Stomach (tissue), 19 donors: Measurements from ENCODE around the gene MRPL28. TPM values are rescaled to one million over a fixed set of nuclear protein-coding genes. Genes with fewer than 3 reads are reported as not detected.
"Not testable (repeated sequence)": the region's sequence is repeated elsewhere in the genome, so short reads cannot be mapped to it uniquely, and the experiment has no call there.

ENCODE experiments used
- DNase-seq, 2 donors: peaks; one replicate each; pipeline versions ENCODE4 v3.0.0 to v3.0.0-alpha.2; 2013 to 2019
- H3K27ac ChIP-seq, 5 donors: fragments of 200-600 bp in 4 of 5; sonication (generic) in 4 of 5; one replicate each; pipeline ENCODE4 v1.5.1; 2013 to 2019; ENCODE audit warnings: mild to moderate bottlenecking in 1 of 5, moderate library complexity in 1 of 5
- H3K27me3 ChIP-seq, 3 donors: fragments of 200-600 bp; sonication (generic); one replicate each; pipeline ENCODE4 v1.5.1; 2017 to 2019; ENCODE audit warnings: mixed run types in 1 of 3
- H3K36me3 ChIP-seq, 4 donors: fragments of 200-600 bp; sonication (generic); 1 replicate in 3 of 4; 2 replicates in 1 of 4; pipeline ENCODE4 v1.5.1; 2016 to 2019
- H3K4me1 ChIP-seq, 4 donors: fragments of 200-600 bp; sonication (generic); one replicate each; pipeline ENCODE4 v1.5.1; 2016 to 2019
- H3K4me3 ChIP-seq, 4 donors: fragments of 200-600 bp; sonication (generic) in 3 of 4; one replicate each; pipeline ENCODE4 v1.5.1; 2016 to 2019; ENCODE audit warnings: mild to moderate bottlenecking in 1 of 4
- H3K9me3 ChIP-seq, 4 donors: fragments of 200-600 bp; sonication (generic); one replicate each; pipeline ENCODE4 v1.5.1; 2016 to 2019
- EP300 ChIP-seq: sonication (generic); formaldehyde crosslinking; IDR thresholded peaks from one replicate; pipeline ENCODE4 v1.6.1; 2017; ENCODE audit warnings: antibody characterized with exemption
- POLR2A ChIP-seq, 4 donors: fragments of 450-650 bp; IDR thresholded peaks; one replicate each; pipeline ENCODE4 v1.6.1; 2016; ENCODE audit warnings: antibody characterized with exemption in 4 of 4, control low read depth in 2 of 4, mild to moderate bottlenecking in 1 of 4, moderate library complexity in 1 of 4
- POLR2AphosphoS5 ChIP-seq, 3 donors: sonication (generic); formaldehyde crosslinking; IDR thresholded peaks; one replicate each; pipeline ENCODE4 v1.6.1; 2016; ENCODE audit warnings: antibody characterized with exemption in 3 of 3
- WGBS, 5 donors: extraction: QIAGEN DNeasy Blood & Tissue Kit in 3 of 5; methylation state at CpG; one replicate each; pipeline versions ENCODE4 v1.1.5 to v1.1.7; 2013 to 2018; 5-methylcytosine and 5-hydroxymethylcytosine counted together
- intact Hi-C: fragments of 100-400 bp; cut with DNase I; formaldehyde crosslinking; loops from one replicate; pipeline ENCODE4 v1.15.1; 2023; ENCODE audit warnings: low total_unique reads
- long read RNA-seq, 10 donors: transcript quantifications; one replicate each; lab custom pipeline, GENCODE V29; 2026
- polyA plus RNA-seq, 3 donors: library from polyadenylated mRNA; stranded (reverse); fragments of 200-250 nt; gene quantifications; one replicate each; pipeline ENCODE4 v1.2.3, GENCODE V29; 2013
- total RNA-seq, 5 donors: library from RNA; depleted of rRNA; stranded (reverse); fragments of >200 nt; gene quantifications; one replicate each; pipeline versions ENCODE4 v1.1.0 to v1.2.3, GENCODE V29; 2014 to 2016
- TF ChIP-seq, protein P1 (sequence below), 7 experiments: fragments of 450-650 bp in 4 of 7; fragments of 200-600 bp in 3 of 7; sonication (generic) in 3 of 7; IDR thresholded peaks; one replicate each; pipeline ENCODE4 v1.5.1; 2016 to 2019; ENCODE audit warnings: antibody characterized with exemption in 7 of 7, control low read depth in 2 of 7, mild to moderate bottlenecking in 1 of 7
- donor health status: healthy with polysubstance abuse.
- donor health status: Bipolar disorder and iron deficiency.
- donor health status: healthy.

Gene MRPL28
- total RNA-seq (100 to 1,000 TPM in 1 of 5 donors, 10 to 100 TPM in 3, 1 to 10 TPM in 1; 9.9 to 106 (median 30.7) TPM), polyA plus RNA-seq (100 to 1,000 TPM in 1 of 3 donors, 10 to 100 TPM in 2; 78.8 to 100 (median 83.4) TPM)
- long read RNA-seq, donor 1, transcript MRPL28-201 (6 exons, 1,098 nt): major isoform, 6 of 6 reads
- long read RNA-seq, donor 1, partial matches to known transcripts: 0 of 6 reads
- long read RNA-seq, donor 1, other reads (novel, unspliced or antisense): 0 of 6 reads
- long read RNA-seq, donor 2, transcript MRPL28-201 (6 exons, 1,098 nt): major isoform, 8 of 18 reads
- long read RNA-seq, donor 2, partial matches to known transcripts: 7 of 18 reads
- long read RNA-seq, donor 2, other reads (novel, unspliced or antisense): 0 of 18 reads
- long read RNA-seq, donor 3, transcript MRPL28-201 (6 exons, 1,098 nt): major isoform, 8 of 13 reads
- long read RNA-seq, donor 3, partial matches to known transcripts: 5 of 13 reads
- long read RNA-seq, donor 3, other reads (novel, unspliced or antisense): 0 of 13 reads
- long read RNA-seq, donor 4, partial matches to known transcripts: 0 of 1 reads
- long read RNA-seq, donor 4, other reads (novel, unspliced or antisense): 0 of 1 reads
- long read RNA-seq, donor 5, transcript MRPL28-201 (6 exons, 1,098 nt): major isoform, 6 of 7 reads
- long read RNA-seq, donor 5, partial matches to known transcripts: 0 of 7 reads
- long read RNA-seq, donor 5, other reads (novel, unspliced or antisense): 0 of 7 reads
- long read RNA-seq, donor 6, transcript MRPL28-201 (6 exons, 1,098 nt): major isoform, 13 of 29 reads
- long read RNA-seq, donor 6, partial matches to known transcripts: 12 of 29 reads
- long read RNA-seq, donor 6, other reads (novel, unspliced or antisense): 0 of 29 reads
- long read RNA-seq, donor 7, transcript MRPL28-201 (6 exons, 1,098 nt): major isoform, 10 of 17 reads
- long read RNA-seq, donor 7, partial matches to known transcripts: 5 of 17 reads
- long read RNA-seq, donor 7, other reads (novel, unspliced or antisense): 0 of 17 reads
- long read RNA-seq, donor 8, transcript MRPL28-201 (6 exons, 1,098 nt): major isoform, 12 of 22 reads
- long read RNA-seq, donor 8, partial matches to known transcripts: 7 of 22 reads
- long read RNA-seq, donor 8, other reads (novel, unspliced or antisense): 0 of 22 reads
- long read RNA-seq, donor 9, partial matches to known transcripts: 0 of 4 reads
- long read RNA-seq, donor 9, other reads (novel, unspliced or antisense): 0 of 4 reads
- long read RNA-seq, donor 10, transcript MRPL28-201 (6 exons, 1,098 nt): major isoform, 8 of 10 reads
- long read RNA-seq, donor 10, partial matches to known transcripts: 0 of 10 reads
- long read RNA-seq, donor 10, other reads (novel, unspliced or antisense): 0 of 10 reads

DNA sequence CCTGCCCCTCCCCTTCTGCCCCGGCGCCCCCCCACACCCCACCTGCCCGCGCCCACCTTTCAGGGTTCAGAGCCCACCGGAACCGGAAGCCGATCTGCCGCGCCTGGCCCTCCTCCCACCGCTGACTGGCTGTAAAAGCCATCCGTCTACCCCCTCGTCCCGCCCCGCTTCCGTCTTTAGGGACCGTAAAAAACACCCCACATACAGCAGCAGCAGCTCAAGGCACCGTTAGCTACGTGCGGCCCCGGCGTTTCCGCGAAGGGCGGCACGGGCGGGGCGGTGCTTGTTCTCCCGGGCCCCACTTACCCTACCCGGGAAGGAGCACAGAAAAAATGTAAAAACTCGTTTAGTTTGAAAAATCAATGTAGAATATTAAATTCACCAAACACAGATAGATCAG is at the start of gene MRPL28:
TSS of gene MRPL28 (minus strand) at position 96 of the 400 bp plus-strand sequence. CDS start 320 bp downstream, outside the sequence.
- H3K4me3 ChIP-seq: peak within 1 kb of the TSS; percentile 53 to 68 (median 58)
- intact Hi-C loops: no loop called here
- WGBS, 5 donors: 0 to 2% (median 0%) methylated on average over 17 to 30 of the region's 30 CpGs
- H3K36me3 ChIP-seq: peaks cover 45 to 80% (median 74%) of the 10 kb centered on the region in 4 donors
- DNase-seq: peak; percentile 97 to 98
- TF ChIP-seq POLR2AphosphoS5 (IDR thresholded peaks at IDR 0.05) (peak; percentile 64 to 91 (median 74)), POLR2A (IDR thresholded peaks at IDR 0.05) (peak in 1 of 4 donors; percentile 10), EP300 (no peak)
- TF ChIP-seq, protein P1, sequence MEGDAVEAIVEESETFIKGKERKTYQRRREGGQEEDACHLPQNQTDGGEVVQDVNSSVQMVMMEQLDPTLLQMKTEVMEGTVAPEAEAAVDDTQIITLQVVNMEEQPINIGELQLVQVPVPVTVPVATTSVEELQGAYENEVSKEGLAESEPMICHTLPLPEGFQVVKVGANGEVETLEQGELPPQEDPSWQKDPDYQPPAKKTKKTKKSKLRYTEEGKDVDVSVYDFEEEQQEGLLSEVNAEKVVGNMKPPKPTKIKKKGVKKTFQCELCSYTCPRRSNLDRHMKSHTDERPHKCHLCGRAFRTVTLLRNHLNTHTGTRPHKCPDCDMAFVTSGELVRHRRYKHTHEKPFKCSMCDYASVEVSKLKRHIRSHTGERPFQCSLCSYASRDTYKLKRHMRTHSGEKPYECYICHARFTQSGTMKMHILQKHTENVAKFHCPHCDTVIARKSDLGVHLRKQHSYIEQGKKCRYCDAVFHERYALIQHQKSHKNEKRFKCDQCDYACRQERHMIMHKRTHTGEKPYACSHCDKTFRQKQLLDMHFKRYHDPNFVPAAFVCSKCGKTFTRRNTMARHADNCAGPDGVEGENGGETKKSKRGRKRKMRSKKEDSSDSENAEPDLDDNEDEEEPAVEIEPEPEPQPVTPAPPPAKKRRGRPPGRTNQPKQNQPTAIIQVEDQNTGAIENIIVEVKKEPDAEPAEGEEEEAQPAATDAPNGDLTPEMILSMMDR (IDR thresholded peaks at IDR 0.05): no peak
- no peaks in the 10 kb centered on the region for H3K27me3 ChIP-seq
- H3K9me3 ChIP-seq: no peaks in the 10 kb centered on the region
- peak within 1 kb of the TSS; percentile 62 to 83 (median 75) for H3K27ac ChIP-seq
- H3K4me1 ChIP-seq: peaks cover 16 to 26% (median 24%) of the 10 kb centered on the region in 4 donors

DNA sequence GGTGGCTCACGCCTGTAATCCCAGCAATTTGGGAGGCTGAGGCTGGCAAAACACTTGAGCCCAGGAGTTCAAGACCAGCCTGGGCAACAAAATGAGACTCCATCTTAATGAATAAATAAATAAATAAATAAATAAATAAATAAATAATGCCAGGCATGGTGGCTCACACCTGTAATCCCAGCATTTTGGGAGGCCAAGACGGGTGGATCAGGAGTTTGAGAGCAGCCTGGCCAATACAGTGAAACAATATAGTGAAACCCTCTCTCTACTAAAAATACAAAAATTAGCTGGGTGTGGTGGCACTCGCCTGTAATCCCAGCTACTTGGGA is 44.8 kb upstream of the MRPL28 start:
- intact Hi-C loops, H3K27me3 ChIP-seq, H3K4me1 ChIP-seq, H3K9me3 ChIP-seq, DNase-seq, H3K27ac ChIP-seq, H3K4me3 ChIP-seq: not testable (repeated sequence)
- WGBS, 5 donors: 88 to 100% (median 95%) methylated on average over 3 of the region's 3 CpGs
- H3K36me3 ChIP-seq: peaks cover 11 to 22% (median 21%) of the 10 kb centered on the region in 4 donors

DNA sequence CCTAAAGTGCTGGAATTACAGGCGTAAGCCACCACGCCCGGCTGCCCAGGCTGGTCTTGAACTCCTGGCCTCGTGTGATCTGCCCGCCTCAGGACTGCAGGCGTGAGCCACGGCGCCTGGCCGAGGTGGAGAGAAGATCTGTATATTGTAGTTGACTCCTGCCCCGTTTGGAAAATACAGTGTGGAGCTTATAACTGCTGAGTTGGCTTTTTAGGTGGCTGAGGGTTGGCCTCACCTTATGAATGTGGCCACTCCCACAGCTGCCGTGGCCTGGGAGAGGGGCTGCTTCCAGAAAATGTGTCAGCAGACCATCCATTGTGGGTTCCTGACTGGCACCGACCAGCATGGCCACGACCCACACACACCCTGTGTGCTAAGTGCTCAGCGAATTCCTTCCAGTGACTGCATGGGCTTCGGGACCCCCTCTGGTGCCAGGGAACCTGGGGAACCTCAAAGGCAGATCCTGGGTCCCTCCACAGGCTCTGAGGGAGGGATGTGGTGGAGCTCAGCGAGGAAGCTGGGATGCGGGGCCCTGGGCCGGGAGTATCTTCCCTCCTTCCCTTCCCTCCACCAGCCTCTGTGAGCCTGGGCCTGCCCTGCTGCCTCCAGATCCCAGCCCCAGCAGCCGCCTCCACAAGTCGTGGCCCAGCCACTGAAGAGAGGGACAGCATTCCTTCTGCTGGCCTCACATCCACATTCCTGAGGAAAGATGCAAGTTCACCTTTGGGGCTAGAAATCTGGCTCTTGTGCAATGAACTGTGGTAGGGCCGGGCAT is 44.2 kb upstream of the MRPL28 start:
- TF ChIP-seq EP300 (no peak), POLR2A (IDR thresholded peaks at IDR 0.05) (no peak)
- TF ChIP-seq, protein P1 (IDR thresholded peaks at IDR 0.05): no peak
- no peaks in the 10 kb centered on the region for H3K27me3 ChIP-seq
- H3K27ac ChIP-seq: no peak overlapping the region
- no peaks in the 10 kb centered on the region for H3K4me1 ChIP-seq
- intact Hi-C loops: no loop called here
- WGBS, 5 donors: 86 to 93% (median 89%) methylated on average over 19 to 21 of the region's 21 CpGs
- H3K9me3 ChIP-seq: no peaks in the 10 kb centered on the region
- peaks cover 11 to 27% (median 27%) of the 10 kb centered on the region in 4 donors for H3K36me3 ChIP-seq
- no peak for DNase-seq
- H3K4me3 ChIP-seq: no peak overlapping the region

DNA sequence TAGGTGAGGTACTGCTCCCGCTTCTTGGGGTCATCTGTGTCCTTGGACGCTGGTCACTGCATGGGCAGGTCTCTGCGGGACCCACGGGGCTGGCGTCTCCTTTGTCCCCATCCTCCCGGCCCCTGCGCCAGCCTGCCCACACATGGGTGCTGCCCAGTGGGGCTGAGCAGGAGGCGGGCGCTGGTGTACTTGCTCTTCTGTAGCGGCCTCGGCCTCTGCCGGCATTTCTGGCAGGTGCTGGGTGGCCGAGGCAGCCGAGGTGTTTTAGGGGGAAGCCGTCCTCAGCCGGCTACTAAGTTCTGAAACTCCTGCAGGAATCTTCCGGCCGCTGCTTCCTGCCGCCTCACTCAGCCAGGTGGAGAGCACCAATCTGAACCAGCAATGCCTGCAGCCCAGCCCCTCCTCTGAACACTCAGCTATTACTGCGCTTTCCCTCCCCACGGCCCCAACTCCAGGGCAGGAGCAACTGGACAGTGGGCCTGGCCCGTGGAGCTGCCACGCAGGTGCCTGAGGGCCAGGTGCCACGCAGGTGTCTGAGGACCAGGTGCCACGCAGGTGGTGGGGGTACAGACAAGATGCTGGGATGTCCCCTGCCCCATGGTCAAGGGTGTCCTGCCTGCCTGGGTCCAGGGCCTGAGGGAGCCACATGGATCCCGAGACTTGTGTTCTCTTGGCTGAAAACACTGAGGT is 41.4 kb upstream of the MRPL28 start:
- H3K4me3 ChIP-seq: no peak overlapping the region
- H3K27ac ChIP-seq: no peak overlapping the region
- DNase-seq: no peak
- H3K9me3 ChIP-seq: no peaks in the 10 kb centered on the region
- intact Hi-C loops: no loop called here
- WGBS, 5 donors: 94 to 96% (median 94%) methylated on average over 12 to 26 of the region's 26 CpGs
- no peaks in the 10 kb centered on the region for H3K4me1 ChIP-seq
- peaks cover 11 to 45% (median 37%) of the 10 kb centered on the region in 4 donors for H3K36me3 ChIP-seq
- no peak for TF ChIP-seq EP300
- TF ChIP-seq, protein P1 (IDR thresholded peaks at IDR 0.05): no peak
- TF ChIP-seq POLR2AphosphoS5 (IDR thresholded peaks at IDR 0.05): no peak
- no peaks in the 10 kb centered on the region for H3K27me3 ChIP-seq
